Left colon (tissue), 2 donors: ENCODE measurements around the gene ELAVL1. TPM values are rescaled to one million over a fixed set of nuclear protein-coding genes. Genes with fewer than 3 reads are reported as not detected.
A peak's percentile ranks its signal among the peaks of the same experiment; 100 is the strongest.
"Not testable (repeated sequence)": the region's sequence is repeated elsewhere in the genome, so short reads cannot be mapped to it uniquely, and the experiment has no call there.

ENCODE experiments used
- ATAC-seq: fragments of 200-7000 bp; cut with Tn5 transposase; one replicate; pipeline ENCODE4 v1.9.1; 2020; ENCODE audit warnings: mild to moderate bottlenecking, moderate library complexity
- DNase-seq, 2 donors: peaks; one replicate each; pipeline ENCODE4 v3.0.0-alpha.2; 2020
- intact Hi-C, 2 donors: fragments of 100-400 bp; cut with DNase I in 1 of 2; cut with micrococcal nuclease in 1 of 2; formaldehyde crosslinking; loops; one replicate each; pipeline versions ENCODE4 v1.11.2 to v1.14.0; 2022; cut with DNase I, micrococcal nuclease
- total RNA-seq, 2 donors: library from RNA; stranded (reverse); fragmentation: NEBNext Ultra II Directional; extraction: Animal tissue kit (Norgen Biotek cat#: 25700); gene quantifications; one replicate each; pipeline ENCODE4 v1.2.1, GENCODE V29; 2021
- donor health status: DM: no; HTN: no; CAD: no.
- donor health status: DM: yes; HTN: yes; CAD: no.

The ELAVL1 gene
- total RNA-seq, 2 donors from 2014 or later, result 49.2 to 61.4 TPM

DNA sequence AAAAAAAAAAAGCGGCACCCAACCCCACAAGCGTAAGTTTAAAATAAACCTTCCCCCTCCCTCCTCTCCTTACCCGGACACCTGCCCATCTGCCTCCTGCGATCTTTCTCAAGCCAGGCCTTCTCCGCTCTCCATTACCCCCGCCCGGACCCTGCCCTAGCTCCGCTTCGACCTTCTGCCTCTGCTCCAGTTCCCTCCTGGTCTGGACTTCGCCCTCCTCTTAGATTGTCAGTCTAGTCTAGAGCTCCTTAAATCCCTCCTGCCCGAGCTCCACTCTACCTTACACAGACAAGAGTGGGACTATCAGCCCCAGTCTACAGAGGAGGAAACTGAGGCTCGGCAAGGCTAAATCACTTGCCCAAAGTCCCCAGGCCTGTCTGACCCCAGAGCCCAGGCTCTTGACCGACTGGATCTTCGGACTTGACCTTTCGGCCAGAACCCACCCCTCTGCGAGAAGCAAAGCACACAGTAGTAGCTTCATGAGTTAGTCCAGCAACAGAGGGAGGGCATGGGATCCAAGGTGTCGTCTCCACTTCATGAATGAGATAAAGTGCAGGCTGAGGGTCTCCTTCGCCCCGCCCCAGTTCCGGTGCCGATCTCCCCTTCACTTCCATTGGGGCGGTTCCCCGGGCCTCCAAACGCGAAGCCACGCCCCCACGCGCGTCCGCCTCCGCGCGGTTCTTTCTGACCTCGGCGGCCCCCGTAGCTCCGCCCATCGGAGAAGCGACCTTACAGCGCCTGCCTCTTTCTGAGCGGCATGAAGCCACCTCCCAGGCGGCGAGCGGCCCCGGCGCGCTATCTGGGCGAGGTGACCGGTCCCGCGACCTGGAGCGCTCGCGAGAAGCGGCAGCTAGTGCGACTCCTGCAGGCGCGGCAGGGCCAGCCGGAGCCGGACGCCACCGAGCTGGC lies 85.6 kb downstream of the ELAVL1 start, which contains the start of gene SNAPC2:
Gene SNAPC2 (plus strand): TSS at position 729 of the 909 bp plus-strand sequence. CDS start 29 bp downstream, at position 758.
- ATAC-seq (peak; percentile 62), DNase-seq (peak; percentile 97 to 99)
- intact Hi-C loops, result no loop called here

DNA sequence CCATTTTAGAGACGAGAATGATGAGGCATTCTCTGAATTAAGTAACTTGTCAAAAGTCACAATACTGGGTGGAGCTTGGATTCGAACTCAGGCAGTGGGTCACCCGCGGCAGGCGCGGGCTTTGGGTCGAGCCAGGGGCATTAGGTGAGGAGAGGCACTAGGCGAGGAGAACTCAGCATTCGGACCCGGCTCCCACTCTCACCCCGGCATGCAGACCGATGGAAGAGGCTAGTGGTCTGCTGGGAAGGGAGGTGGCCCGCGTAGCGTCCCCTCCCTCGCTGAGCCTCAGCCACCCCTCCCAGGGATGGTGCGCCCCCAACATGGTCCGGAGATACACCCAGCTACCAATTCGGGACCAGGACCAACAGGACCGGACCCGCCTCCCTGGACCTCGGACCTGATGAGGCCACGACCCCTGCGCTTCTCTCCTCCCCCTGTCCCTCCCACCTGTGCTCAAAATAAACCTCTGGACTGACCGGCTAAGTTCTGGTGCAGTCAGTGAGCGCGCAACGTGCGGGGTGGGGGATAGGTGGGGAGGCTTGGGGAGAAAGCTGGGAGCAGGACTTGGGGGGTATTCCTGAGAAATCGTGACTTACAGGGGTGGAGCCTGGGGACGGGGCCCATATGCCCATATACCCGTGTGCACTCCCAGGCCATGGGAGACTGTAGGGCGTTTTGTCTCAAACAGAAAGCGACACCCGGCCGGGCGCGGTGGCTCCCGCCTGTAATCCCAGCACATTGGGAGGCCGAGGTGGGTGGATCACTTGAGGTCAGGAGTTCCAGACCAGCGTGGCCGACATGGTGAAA lies 86.6 kb downstream of the ELAVL1 start:
- DNase-seq (peak in 1 of 2 donors; percentile 45), ATAC-seq (no peak)
- intact Hi-C loops, result no loop called here

DNA sequence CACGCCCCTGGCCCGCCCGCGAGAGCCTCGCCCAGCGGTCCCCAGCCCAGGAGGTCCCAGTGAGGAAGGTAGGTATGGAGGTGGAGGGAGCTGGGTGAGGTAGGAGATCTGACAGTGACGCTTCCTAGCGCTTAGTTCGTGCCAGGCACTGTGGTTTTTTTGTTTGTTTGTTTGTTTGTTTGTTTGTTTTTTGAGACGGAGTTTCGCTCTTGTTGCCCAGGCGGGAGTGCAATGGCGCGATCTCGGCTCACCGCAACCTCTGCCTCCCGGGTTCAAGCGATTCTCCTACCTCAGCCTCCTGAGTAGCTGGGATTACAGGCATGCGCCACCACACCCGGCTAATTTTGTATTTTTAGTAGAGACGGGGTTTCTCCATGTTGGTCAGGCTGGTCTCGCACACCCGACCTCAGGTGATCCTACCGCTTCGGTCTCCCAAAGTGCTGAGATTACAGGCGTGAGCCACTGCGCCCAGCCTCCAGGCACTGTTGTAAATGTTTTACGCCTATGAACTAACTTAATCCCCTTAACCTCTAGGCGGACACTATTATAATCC lies 87.3 kb downstream of the ELAVL1 start:
- intact Hi-C loops, ATAC-seq, DNase-seq: not testable (repeated sequence)

DNA sequence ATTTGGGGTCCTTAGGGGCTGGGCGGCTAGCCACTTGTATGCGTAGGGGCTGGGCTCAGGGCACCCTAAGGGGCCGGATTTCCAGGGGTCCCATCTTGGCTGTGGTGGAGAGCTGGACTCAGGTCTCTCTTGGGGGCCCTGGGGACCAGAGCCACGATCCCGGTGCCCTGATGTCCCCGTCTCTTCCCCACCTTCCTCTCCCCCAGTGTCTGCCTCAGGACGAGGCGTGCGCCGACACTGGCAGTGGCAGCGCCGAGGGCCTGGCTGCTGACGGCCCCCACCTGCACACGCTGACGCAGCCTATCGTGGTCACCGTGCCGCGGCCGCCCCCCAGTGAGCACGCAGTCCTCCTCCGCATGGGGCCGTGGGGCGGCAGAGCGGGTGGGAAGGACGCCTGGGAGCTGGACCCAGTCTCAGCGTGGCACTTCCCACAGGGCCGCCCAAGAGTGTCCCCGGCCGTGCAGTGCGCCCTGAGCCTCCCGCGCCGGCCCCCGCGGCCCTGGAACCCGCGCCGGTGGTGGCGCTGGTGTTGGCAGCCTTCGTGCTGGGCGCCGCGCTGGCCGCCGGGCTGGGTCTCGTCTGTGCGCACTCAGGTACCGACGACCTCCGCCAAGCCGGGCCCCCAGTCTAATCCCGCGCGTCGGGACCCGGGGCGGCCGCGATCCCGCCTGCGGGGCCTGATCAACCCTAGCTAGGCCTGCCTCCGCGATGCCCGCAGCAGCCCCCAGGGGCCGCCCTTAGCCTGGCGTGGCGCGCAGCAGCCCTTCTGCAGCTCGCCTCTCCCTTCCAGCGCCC lies 88.0 kb downstream of the ELAVL1 start:
- ATAC-seq, result peak; percentile 14
- intact Hi-C loops, result no loop called here
- DNase-seq, result peak; percentile 50 to 72

DNA sequence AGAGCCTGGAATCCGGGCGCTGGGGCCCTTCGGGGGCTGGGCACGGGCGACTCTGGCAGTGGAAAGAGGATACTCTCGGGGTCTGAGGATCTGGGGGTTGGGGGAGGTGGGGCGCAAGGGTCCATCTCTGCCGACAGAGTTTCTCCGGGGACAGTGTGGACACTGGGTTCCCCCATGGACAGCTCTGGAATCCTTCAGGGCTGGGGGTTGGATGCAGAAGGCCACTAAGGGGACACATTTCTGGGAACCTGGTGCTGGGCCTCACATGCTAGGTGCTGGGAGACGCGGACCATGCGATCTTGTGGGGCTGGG lies 88.5 kb downstream of the ELAVL1 start:
- DNase-seq (peak in 1 of 2 donors; percentile 26), ATAC-seq (no peak)
- intact Hi-C loops, result no loop called here

DNA sequence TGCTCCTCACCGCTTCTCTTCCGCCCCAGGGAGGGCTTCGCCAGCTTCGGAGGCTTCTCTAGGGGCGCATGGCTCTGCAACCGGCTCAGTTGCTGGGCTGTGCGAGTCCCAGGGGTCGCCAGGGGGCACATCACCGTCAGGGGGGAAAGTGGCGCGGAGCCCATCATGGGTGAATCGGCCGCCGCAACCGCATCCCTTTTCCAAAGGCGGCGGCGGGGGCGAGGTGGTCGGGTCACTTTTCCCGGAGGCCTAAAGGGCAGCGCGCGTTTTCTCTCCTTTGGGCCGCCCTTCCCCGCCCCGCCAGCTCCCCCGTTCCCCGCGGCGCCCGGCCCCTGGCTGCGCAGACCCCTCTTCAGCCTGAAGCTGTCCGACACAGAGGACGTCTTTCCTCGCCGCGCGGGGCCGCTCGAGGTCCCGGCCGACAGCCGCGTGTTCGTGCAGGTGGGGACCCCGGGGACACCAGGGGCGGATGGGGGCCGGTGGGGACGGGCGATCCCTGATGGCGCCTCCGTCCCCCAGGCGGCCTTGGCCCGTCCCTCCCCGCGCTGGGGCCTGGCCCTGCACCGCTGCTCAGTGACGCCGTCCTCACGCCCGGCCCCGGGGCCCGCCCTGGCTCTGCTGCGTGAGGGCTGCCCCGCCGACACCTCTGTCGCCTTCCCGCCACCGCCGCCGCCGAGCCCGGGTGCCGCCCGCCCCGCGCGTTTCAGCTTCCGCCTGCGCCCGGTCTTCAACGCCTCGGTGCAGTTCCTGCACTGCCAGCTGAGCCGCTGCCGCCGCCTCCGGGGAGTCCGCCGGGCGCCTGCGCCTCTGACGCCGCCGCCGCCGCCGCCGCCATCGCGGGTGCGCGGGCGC lies 89.1 kb downstream of the ELAVL1 start:
- DNase-seq, result peak; percentile 34 to 55
- intact Hi-C loops, result no loop called here
- no peak for ATAC-seq

DNA sequence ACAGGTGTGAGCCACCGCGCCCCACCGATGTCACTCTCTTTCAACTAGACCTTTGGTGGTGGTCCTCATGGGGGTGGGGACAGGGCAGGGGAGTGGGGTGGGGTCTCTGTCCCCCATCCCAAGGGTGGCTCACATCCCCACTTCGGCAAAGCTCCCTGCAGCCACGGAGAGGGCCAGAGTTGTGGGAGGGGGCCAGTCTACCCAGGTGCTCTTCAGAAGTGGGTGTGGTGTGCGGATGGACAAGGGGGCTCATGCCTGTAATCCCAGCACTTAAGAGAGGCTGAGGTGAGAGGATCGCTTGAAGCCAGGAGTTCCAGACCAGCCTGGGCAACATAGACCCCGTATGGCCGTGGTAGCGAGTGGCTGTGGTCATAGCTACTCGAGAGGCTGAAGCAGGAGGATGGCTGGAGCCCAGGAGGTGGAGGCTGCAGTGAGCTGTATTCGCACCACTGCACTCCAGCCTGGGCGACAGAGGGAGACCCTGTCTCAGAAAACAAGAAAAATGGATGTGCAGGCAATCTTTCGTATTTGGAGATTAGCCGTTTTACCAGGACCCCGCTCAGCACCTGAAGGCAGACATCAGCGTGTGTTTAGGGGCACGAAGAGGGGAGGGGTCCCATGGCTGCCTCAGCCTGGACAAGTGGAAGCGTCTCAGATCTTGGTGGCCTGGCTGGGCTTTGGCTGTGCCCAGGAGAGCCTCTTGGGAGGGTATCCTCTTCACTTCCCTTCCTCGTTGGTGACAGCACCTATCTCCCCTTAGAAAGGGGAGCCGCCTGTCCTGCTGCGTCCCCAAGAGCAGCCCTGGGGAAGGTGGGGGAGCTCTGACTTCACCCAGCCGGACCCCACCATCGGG lies 90.0 kb downstream of the ELAVL1 start:
- intact Hi-C loops, result no loop called here
- peak in 1 of 2 donors; percentile 18 for DNase-seq
- no peak for ATAC-seq

DNA sequence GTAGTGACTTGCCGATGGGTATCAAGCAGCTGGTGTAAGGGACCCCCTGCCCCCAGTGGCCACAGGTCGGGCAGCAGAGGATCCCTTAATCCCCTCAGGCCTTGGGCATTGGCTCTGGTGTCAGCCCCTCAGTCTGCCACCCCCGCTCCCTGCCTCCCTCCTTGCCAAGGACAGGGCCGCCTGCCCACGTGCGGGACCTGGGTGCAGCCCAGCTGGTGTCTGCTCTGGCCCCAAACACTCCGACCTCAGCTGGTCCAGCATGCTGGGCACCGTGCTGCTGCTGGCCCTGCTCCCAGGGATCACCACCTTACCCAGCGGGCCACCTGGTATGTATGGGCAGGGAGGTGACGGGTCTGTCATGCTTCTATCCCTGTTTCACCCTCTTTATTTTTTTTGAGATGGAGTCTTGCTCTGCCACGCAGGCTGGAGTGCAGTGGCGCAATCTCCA lies 90.8 kb downstream of the ELAVL1 start, which contains the start of gene TGFBR3L:
Gene TGFBR3L (plus strand): TSS at position 233 of the 448 bp plus-strand sequence.
- intact Hi-C loops, result no loop called here
- ATAC-seq, result no peak
- peak in 1 of 2 donors; percentile 21 for DNase-seq

DNA sequence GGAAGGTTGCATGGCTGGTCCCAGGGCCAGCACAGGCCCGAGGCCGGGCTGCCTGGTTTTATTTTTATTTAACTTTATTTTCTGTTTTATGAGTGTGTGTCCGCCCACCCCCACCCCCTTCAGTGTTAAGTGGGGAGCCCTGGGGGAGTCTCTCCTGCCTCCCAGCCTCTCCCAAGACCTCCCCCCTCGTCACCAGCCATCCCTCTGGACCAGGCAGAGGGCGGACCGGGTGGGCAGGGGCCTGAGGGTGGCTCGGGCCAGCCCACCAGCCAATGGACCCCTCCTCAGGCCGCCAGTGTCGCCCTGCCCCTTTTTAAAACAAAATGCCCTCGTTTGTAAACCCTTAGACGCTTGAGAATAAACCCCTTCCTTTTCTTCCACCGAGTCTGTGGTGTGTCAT lies 91.3 kb downstream of the ELAVL1 start:
- ATAC-seq, result no peak
- DNase-seq, result peak in 1 of 2 donors; percentile 20
- intact Hi-C loops, result no loop called here

DNA sequence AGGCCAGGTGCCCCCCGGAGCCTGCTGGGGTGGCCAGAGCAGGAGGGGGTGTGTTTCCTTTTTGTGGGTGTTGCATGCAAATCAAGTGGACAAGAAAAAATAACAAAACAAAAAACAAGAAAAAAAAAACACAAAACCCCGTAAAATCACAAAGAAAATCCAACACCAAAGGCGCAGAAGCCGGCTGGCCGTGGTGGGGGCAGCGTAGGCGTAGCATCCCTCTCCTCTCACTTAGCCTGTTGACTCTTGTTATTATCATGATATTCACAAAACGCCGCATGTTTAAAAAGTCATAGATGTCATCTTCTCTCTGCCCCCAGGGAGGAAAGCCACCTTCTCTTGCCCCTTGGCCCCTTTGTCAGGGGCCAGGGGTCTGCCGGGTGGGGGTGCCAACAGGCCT lies 91.8 kb downstream of the ELAVL1 start:
- DNase-seq (no peak), ATAC-seq (no peak)
- intact Hi-C loops, result no loop called here

DNA sequence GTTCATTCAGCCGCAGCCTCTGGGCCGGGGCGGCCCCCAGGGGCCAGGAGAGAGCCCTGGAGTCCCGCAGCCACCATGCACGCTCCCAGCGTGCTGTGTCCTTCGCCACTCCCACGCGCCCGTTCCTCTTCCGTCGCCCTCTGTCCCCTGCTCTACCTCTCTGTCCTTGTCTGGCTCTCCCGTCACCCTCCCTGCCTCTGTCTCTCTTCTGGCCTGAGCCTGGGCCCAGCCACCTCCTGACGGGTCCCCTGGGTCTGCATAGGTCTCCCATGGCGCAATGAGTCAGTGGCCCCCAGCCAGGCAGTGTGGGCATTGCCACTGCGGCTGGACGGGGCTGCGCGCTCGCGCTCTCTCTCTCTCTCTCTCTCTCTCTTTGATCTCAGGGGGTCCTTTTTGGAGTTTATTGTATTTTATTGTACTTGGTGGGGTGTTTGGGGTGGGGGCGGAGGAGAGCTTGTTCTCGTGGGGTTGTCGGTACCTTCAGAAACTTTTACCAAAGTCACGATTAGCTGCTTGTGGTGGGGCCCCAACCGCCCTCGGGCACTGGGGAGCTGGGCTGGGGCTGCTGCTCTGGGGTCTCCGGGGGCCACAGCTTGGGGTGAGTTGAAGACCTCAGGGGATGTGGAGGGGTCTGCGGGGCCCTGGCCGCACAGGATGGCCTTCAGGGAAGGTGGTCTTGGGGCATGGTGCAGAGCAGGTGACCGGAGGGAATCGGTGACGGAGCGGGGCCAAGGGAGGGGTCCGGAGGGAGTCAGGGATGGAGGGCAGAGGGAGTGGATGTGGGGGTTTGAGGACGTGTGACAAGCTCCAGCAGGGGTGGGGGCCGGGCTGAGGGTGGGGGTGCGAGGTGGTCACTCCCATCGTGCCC lies 92.5 kb downstream of the ELAVL1 start:
- ATAC-seq, result no peak
- DNase-seq, result peak in 1 of 2 donors; percentile 22
- intact Hi-C loops, result no loop called here

DNA sequence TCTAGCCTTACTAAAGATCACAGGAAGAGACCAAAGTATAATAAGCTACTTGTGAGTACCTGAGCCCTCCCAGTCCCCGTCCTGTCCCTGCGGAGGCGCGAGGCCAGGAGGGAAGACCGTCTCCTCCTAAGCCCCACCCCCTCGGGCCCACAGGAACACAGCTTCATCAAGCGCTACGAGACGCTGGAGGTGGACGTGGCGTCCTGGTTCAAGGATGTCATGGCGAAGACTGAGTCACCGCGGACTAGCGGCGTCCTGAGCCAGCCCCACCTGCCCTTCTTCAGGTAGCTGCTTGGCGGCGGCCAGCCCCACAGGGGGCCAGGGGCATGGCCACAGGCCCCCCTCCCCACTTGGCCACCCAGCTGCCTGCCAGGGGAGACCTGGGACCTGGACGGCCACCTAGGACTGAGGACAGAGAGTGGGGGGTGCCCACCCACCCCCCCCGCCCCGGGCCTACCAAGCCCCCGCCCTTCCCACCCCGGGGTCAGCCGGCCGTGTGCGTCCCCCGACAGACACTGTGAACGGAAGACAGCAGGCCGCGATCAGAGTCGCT lies 93.2 kb downstream of the ELAVL1 start:
- DNase-seq (peak; percentile 4 to 26), ATAC-seq (no peak)
- intact Hi-C loops, result no loop called here

DNA sequence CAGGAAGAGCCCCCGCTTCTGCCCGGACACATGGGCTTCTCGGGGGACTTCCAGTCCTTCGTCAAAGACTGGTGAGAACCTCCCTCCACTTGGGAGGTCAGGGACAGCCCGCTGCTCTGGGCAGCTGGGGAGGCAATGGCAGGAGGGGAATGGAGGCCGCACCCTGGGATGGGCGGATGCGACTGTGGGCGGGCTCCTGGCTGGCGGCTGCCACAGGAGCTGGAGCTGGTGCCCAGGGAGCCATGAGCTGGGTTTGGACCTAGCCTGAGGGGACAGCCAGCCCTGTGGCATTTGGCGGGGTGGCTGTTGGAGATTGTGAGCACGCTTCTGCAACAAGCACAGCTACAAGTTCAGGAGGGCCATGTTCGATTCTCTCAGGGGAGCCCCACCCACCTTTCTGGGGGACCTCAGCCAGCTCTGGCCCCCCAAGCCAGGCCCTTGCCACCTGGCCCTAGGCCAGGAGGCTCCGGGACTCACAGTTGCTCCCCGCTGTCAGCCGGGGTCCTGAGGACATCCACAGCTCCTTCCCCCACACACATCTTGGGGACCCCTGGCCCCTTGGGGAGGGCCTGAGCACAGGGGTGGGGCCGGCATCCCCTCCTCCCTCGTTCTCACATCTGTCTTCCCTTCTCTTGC lies 93.8 kb downstream of the ELAVL1 start:
- peak; percentile 5 to 23 for DNase-seq
- peak; percentile 9 for ATAC-seq
- intact Hi-C loops, result no loop called here

DNA sequence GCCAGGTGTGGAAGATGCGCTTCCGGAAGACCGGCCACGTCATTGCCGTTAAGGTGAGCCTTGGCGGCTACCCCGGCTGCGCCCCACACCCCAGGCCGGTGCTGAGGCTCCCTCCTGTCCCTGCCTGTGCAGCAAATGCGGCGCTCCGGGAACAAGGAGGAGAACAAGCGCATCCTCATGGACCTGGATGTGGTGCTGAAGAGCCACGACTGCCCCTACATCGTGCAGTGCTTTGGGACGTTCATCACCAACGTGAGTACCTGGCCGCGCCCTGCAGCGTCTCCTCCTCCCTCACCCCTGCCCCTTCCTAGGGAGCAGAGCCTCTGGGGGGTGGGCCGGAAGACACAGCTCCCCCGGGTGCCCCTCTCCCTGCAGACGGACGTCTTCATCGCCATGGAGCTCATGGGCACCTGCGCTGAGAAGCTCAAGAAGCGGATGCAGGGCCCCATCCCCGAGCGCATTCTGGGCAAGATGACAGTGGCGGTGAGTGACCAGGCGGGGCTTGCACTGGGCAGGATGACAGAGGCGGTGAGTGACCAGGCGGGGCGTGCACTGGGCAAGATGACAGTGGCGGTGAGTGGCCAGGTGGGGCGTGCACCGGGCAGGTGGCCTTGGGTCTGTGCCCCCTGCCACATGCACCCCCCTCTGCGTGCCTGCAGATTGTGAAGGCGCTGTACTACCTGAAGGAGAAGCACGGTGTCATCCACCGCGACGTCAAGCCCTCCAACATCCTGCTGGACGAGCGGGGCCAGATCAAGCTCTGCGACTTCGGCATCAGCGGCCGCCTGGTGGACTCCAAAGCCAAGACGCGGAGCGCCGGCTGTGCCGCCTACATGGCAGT lies 94.9 kb downstream of the ELAVL1 start:
- DNase-seq (peak in 1 of 2 donors; percentile 21), ATAC-seq (no peak)
- intact Hi-C loops, result no loop called here
